Naive B cell (primary cell): ENCODE results near the gene MIA3. TPM values are rescaled to one million over a fixed set of nuclear protein-coding genes. Genes with fewer than 3 reads are reported as not detected.

Experiments
- ATAC-seq, 2 donors: fragments of 150-1000 bp; cut with Tn5 transposase; 2 replicates each; pipeline ENCODE4 v1.10.0; 2021; ENCODE audit warnings: low read depth in 2 of 2, mild to moderate bottlenecking in 2 of 2, moderate library complexity in 2 of 2
- DNase-seq: peaks from one replicate; pipeline ENCODE4 v3.0.0; 2022
- H3K27ac Mint-ChIP-seq, 6 donors: one replicate each; pipeline ENCODE4 v1.8.0; 2020 to 2022; ENCODE audit warnings: mild to moderate bottlenecking in 6 of 6, mixed read lengths in 6 of 6, moderate library complexity in 5 of 6, inconsistent platforms in 2 of 6
- H3K27me3 Mint-ChIP-seq, 3 donors: one replicate each; pipeline ENCODE4 v1.8.0; 2021 to 2022; ENCODE audit warnings: mixed read lengths in 3 of 3, mild to moderate bottlenecking in 1 of 3
- H3K36me3 Mint-ChIP-seq, 2 donors: one replicate each; pipeline ENCODE4 v1.8.0; 2020 to 2022; ENCODE audit warnings: mixed read lengths in 2 of 2, inconsistent platforms in 1 of 2, mild to moderate bottlenecking in 1 of 2
- H3K4me1 Mint-ChIP-seq, 3 donors: one replicate each; pipeline ENCODE4 v1.8.0; 2020 to 2022; ENCODE audit warnings: mixed read lengths in 3 of 3, inconsistent platforms in 1 of 3, mild to moderate bottlenecking in 1 of 3, moderate library complexity in 1 of 3
- H3K4me3 Mint-ChIP-seq, 8 donors: one replicate each; pipeline ENCODE4 v1.8.0; 2020 to 2022; ENCODE audit warnings: mild to moderate bottlenecking in 8 of 8, mixed read lengths in 8 of 8, moderate library complexity in 8 of 8, inconsistent platforms in 2 of 8
- H3K9me3 Mint-ChIP-seq, 7 donors: one replicate each; pipeline ENCODE4 v1.8.0; 2020 to 2022; ENCODE audit warnings: mixed read lengths in 7 of 7, mild to moderate bottlenecking in 5 of 7, inconsistent platforms in 2 of 7, moderate library complexity in 1 of 7
- polyA plus RNA-seq, 6 donors: library from polyadenylated mRNA; unstranded; fragments of 300-500 nt; fragmentation: Illumina TruSeq; gene quantifications; one replicate each; pipeline ENCODE4 v1.2.3, GENCODE V29; 2021; ENCODE audit warnings: low read depth in 6 of 6

MIA3 gene
- polyA plus RNA-seq, 6 donors from 2014 or later: 32.0 to 76.7 (median 53.0) TPM

GRCh38 chr1:222697203-222697602, 79.3 kb downstream of the MIA3 start:
- no peak for ATAC-seq
- DNase-seq: no peak
- Mint-ChIP-seq H3K4me1 (peaks cover 21 to 31% (median 23%) of the 10 kb centered on the region in 3 donors), H3K9me3 (no peaks in the 10 kb centered on the region), H3K27ac (peak overlapping the region in 3 of 6 donors; percentile 22 to 67 (median 56)), H3K36me3 (peaks cover 0 to 9% of the 10 kb centered on the region in 2 donors), H3K4me3 (no peak overlapping the region), H3K27me3 (no peaks in the 10 kb centered on the region)

DNA sequence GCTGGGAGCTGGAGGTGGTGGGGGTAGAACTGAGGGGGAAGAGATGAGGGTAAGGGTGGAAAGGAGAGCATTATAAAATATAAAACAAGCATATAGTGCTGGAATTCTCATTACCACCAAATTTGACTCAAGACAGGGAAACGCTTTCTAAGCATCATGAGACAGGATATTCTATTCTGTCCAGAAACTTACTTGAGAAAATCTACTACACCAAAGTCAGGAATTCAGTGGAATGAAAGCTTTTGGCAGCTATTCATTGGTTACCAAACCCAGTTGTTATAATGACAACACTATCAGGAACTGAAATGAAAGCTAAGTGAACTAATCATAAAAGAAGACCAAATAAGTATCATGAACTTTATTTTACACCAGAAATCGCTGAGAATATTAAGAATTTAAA, 79.9 kb downstream of the MIA3 start:
- Mint-ChIP-seq H3K27me3 (no peaks in the 10 kb centered on the region), H3K4me1 (peaks cover 26 to 31% (median 27%) of the 10 kb centered on the region in 3 donors), H3K36me3 (peaks cover 0 to 5% of the 10 kb centered on the region in 2 donors), H3K27ac (peak overlapping the region in 3 of 6 donors; percentile 67 to 80 (median 78)), H3K4me3 (no peak overlapping the region), H3K9me3 (no peaks in the 10 kb centered on the region)
- ATAC-seq (no peak), DNase-seq (no peak)

DNA sequence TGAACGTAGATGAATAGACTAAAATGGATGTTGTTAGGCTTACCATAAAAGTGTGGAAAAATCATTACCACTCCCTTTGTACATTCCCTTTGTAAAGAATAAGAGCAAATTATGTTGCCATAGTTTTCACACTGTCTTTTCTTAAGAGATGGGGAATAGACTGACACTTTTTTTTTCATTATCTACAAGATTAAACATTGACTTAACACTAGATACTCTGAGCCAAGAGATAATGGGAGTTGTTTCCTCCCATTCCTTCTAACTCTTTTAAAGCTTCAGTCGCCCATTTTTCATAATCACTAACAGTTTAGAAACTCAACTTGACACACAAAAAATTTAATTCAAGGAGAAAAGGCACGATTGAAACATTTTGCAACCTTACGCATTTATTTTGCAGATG, 84.3 kb downstream of the MIA3 start:
- Mint-ChIP-seq H3K4me1 (peaks cover 30 to 48% (median 45%) of the 10 kb centered on the region in 3 donors), H3K27ac (peak overlapping the region in 2 of 6 donors; percentile 67 to 75), H3K4me3 (no peak overlapping the region), H3K36me3 (peaks cover 12 to 28% of the 10 kb centered on the region in 2 donors), H3K27me3 (no peaks in the 10 kb centered on the region), H3K9me3 (peaks cover 0 to 8% (median 2%) of the 10 kb centered on the region in 7 donors)
- DNase-seq (no peak), ATAC-seq (no peak)

GRCh38 chr1:222704260-222704659, 86.4 kb downstream of the MIA3 start:
- peaks cover 33 to 67% (median 47%) of the 10 kb centered on the region in 3 donors for H3K4me1 Mint-ChIP-seq
- H3K27me3 Mint-ChIP-seq: no peaks in the 10 kb centered on the region
- H3K4me3 Mint-ChIP-seq: peak overlapping the region in 1 of 8 donors; percentile 24
- DNase-seq: no peak
- no peak for ATAC-seq
- H3K27ac Mint-ChIP-seq: peak overlapping the region in 2 of 6 donors; percentile 6 to 75
- H3K9me3 Mint-ChIP-seq: peaks cover 0 to 8% (median 2%) of the 10 kb centered on the region in 7 donors
- peaks cover 12 to 25% of the 10 kb centered on the region in 2 donors for H3K36me3 Mint-ChIP-seq

DNA sequence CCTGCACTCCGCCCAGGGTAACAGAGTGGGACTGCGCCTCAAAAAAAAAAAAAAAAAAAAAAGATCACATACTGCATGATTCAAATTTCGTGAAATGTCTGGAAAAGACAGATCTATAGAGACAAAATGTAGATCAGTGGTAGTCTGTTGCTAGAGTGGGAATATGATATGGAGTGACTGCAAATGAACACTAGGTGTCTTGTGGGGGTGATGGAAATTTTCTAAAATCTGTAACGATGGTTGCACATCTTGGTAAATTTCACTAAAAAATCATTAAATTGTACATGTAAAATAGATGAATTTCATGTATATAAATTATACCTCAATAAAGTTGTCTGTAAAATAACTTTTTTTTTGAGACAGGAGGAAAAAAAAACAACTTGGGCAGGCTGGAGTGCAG, 88.9 kb downstream of the MIA3 start:
- Mint-ChIP-seq H3K27ac (peak overlapping the region in 2 of 6 donors; percentile 60 to 62), H3K4me1 (peaks cover 43 to 76% (median 63%) of the 10 kb centered on the region in 3 donors), H3K27me3 (no peaks in the 10 kb centered on the region), H3K9me3 (peaks cover 0 to 8% (median 2%) of the 10 kb centered on the region in 7 donors), H3K4me3 (peak overlapping the region in 1 of 8 donors; percentile 66), H3K36me3 (peaks cover 20 to 35% of the 10 kb centered on the region in 2 donors)
- no peak for ATAC-seq
- DNase-seq: no peak

DNA sequence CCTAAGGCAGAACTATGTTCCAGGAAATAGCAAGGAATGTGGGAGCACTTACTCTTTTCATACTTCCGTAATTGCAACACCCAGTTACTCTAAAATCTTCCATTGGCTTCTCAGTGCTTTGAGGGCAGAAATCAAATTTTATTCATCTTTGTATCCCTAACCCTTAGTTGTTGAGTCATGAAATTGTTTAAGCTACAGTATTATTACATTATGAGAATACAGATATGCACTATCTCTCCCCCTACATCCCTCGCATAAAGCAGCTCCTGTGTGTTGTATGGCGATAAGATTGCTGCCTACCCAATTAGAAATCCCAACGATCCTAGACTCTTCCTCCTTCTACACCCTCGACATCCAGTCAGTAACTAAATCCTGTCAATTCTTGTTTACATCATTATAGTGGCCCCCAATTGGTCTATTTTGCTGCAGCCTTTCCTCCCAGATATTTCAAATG, 91.8 kb downstream of the MIA3 start:
- Mint-ChIP-seq H3K4me3 (peak overlapping the region; percentile 17 to 100 (median 98)), H3K27ac (peak overlapping the region in 4 of 6 donors; percentile 26 to 77 (median 64)), H3K27me3 (no peaks in the 10 kb centered on the region), H3K36me3 (peaks cover 16 to 29% of the 10 kb centered on the region in 2 donors), H3K4me1 (peaks cover 43 to 72% (median 58%) of the 10 kb centered on the region in 3 donors), H3K9me3 (peaks cover 0 to under 1% (median 0%) of the 10 kb centered on the region in 7 donors)
- DNase-seq: no peak
- ATAC-seq: no peak

GRCh38 chr1:222711319-222712252, 93.7 kb downstream of the MIA3 start:
- H3K27me3 Mint-ChIP-seq: no peaks in the 10 kb centered on the region
- H3K9me3 Mint-ChIP-seq: no peaks in the 10 kb centered on the region
- DNase-seq: peak; percentile 52
- ATAC-seq: peak; percentile 16 to 24
- peak overlapping the region; percentile 96 to 100 (median 98) for H3K4me3 Mint-ChIP-seq
- H3K4me1 Mint-ChIP-seq: peaks cover 33 to 65% (median 44%) of the 10 kb centered on the region in 3 donors
- H3K27ac Mint-ChIP-seq: peak overlapping the region; percentile 86 to 100 (median 96)
- peaks cover 16 to 19% of the 10 kb centered on the region in 2 donors for H3K36me3 Mint-ChIP-seq

DNA sequence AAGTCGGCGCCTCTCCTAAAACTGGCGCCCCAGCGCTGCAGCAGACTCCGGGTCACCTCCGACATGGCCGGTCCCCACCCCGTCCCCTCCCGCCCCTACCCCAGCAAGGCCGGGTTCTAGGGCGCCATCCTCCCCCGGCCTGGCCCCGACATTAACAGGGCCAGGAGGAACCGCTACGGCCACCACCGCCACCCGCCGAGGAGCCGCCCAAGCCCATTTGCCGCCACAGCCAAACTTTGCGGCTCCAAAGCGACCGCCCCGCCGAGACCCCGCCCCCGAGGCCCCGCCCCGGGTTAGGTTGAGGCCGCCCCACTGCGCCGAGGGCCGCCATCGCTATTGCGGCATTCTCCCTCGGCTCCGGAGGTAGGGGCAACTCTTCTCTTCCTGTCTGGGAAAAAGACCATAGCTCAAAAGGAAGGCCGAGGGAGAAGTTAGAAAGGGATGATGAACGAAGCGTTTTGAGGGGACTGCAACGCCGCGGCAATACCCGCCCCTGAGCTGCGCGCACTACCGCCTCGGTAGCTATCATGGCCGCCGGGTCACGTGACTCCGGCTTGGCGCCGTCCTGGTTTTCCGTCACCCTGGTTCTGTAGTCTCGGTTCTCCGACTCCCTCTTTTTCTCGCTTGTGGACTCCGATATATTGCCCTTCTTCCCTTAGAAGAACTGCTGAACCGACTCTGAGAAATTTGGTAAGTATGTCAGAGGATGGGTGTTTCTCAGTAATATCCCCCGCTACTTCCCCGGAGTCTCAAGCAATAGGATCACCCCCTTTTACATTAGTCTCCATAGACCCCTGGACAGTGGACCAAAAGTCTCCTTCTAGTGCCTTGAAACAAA, 94.6 kb downstream of the MIA3 start, which contains the start of the genes AIDA and BROX:
TSS of gene AIDA (minus strand) at position 239 of the 838 bp plus-strand sequence. CDS start at position 65, 174 bp downstream.
TSS of gene BROX (plus strand) at position 312 of the 838 bp plus-strand sequence. CDS start 3,136 bp downstream, outside the sequence.
- DNase-seq: peak; percentile 95
- Mint-ChIP-seq H3K36me3 (peaks cover 16 to 27% of the 10 kb centered on the region in 2 donors), H3K4me1 (peaks cover 28 to 59% (median 44%) of the 10 kb centered on the region in 3 donors), H3K27me3 (no peaks in the 10 kb centered on the region), H3K4me3 (peak within 1 kb of the TSS; percentile 96 to 100 (median 98)), H3K27ac (peak within 1 kb of the TSS; percentile 97 to 100 (median 98)), H3K9me3 (no peaks in the 10 kb centered on the region)
- peak; percentile 73 for ATAC-seq

DNA sequence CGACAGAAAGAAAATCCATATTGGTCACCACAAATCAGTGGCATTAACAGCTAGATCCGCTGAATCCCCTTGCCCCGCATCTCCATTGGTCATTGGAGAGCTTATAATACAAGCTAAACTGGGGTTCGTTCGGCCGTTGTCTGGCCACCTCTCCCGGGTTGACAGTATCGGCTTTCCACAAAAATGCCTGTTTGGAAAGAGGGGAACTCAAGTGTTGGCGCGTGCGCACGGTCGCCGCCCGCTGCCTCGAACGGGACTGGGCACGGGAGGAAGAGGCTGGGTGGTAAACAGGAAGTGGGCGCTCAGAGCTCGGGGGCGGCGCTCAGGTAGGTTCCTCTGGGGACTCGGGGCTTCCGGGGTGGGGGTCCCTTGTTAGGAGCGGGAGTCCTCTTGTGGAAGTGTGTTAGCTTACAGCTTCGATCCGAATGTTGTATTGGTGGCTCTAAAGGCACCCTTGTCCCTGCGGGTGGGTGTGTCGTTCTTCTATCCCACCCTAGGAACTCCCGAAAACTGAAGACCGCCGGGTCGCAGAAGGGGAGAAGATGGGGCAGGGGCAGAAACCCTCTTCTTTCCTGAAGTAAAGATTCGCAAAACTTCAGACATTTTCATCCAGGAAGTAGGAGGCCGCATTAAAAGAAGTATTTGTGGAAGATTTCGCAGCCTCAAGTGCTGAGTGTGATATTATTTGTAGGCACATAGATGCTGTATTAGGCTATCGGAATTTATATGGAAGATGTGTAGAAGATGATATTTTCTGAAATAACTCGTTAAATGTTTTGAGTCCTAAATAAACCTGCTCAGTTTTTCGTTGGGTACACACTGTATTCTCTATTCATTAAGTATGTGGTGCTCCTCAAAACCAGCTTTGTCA, 95.4 kb downstream of the MIA3 start:
- Mint-ChIP-seq H3K4me1 (peaks cover 23 to 50% (median 49%) of the 10 kb centered on the region in 3 donors), H3K9me3 (no peaks in the 10 kb centered on the region), H3K27ac (peak overlapping the region; percentile 97 to 100 (median 98)), H3K4me3 (peak overlapping the region; percentile 96 to 100 (median 98)), H3K36me3 (peaks cover 16 to 35% of the 10 kb centered on the region in 2 donors), H3K27me3 (no peaks in the 10 kb centered on the region)
- peak; percentile 94 for DNase-seq
- peak; percentile 75 to 76 for ATAC-seq

DNA sequence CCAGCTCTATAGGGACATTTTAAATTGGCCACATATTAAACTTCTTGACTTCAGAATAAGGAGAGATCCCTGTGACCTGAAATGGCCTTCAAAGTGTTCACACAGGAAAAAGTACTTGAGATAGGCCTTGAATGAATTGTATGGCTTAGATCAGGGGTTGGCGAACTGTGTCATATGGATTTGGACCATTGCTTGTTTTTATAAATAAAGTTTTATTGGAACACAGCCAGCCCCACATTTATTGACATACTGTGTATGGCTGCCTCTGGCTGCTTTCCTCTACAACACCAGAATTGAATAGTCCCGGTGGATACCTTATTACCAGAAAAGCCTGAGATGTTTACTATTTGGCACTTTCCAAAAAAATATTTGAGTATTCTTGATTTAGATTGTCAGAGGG, 98.5 kb downstream of the MIA3 start:
- Mint-ChIP-seq H3K9me3 (no peaks in the 10 kb centered on the region), H3K4me1 (peaks cover 11 to 31% (median 29%) of the 10 kb centered on the region in 3 donors), H3K36me3 (peaks cover 20 to 34% of the 10 kb centered on the region in 2 donors), H3K27ac (peak overlapping the region in 1 of 6 donors; percentile 62), H3K4me3 (peak overlapping the region in 1 of 8 donors; percentile 64), H3K27me3 (no peaks in the 10 kb centered on the region)
- ATAC-seq (no peak), DNase-seq (no peak)
